ENCODE measurements around the gene UBTF. TPM values are rescaled to one million over a fixed set of nuclear protein-coding genes. Genes with fewer than 3 reads are reported as not detected.

The UBTF gene
- total RNA-seq, 4 donors from 2014 or later: 32.9 to 60.2 (median 41.2) TPM

GRCh38 chr17:44223541-44224071, 4.1 kb upstream of the UBTF start:
- DNase-seq (ENCODE audit: low spot score) (no peak), ATAC-seq (ENCODE audit: low FRiP score) (no peak)
- TF ChIP-seq, protein P1, sequence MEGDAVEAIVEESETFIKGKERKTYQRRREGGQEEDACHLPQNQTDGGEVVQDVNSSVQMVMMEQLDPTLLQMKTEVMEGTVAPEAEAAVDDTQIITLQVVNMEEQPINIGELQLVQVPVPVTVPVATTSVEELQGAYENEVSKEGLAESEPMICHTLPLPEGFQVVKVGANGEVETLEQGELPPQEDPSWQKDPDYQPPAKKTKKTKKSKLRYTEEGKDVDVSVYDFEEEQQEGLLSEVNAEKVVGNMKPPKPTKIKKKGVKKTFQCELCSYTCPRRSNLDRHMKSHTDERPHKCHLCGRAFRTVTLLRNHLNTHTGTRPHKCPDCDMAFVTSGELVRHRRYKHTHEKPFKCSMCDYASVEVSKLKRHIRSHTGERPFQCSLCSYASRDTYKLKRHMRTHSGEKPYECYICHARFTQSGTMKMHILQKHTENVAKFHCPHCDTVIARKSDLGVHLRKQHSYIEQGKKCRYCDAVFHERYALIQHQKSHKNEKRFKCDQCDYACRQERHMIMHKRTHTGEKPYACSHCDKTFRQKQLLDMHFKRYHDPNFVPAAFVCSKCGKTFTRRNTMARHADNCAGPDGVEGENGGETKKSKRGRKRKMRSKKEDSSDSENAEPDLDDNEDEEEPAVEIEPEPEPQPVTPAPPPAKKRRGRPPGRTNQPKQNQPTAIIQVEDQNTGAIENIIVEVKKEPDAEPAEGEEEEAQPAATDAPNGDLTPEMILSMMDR (IDR thresholded peaks at IDR 0.05): no peak

GRCh38 chr17:44222112-44222869, 2.8 kb upstream of the UBTF start:
- DNase-seq (ENCODE audit: low spot score) (no peak), ATAC-seq (ENCODE audit: low FRiP score) (peak; percentile 26)
- TF ChIP-seq, protein P1 (IDR thresholded peaks at IDR 0.05): no peak

- TF ChIP-seq, protein P1 (IDR thresholded peaks at IDR 0.05): no peak
- ATAC-seq (ENCODE audit: low FRiP score): no peak
- DNase-seq (ENCODE audit: low spot score): no peak
Measured at GRCh38 chr17:44221862-44222111, 2.3 kb upstream of the UBTF start.

GRCh38 chr17:44221084-44221861, 1.8 kb upstream of the UBTF start:
- TF ChIP-seq, protein P1 (IDR thresholded peaks at IDR 0.05): no peak
- DNase-seq (ENCODE audit: low spot score) (no peak), ATAC-seq (ENCODE audit: low FRiP score) (no peak)

DNA sequence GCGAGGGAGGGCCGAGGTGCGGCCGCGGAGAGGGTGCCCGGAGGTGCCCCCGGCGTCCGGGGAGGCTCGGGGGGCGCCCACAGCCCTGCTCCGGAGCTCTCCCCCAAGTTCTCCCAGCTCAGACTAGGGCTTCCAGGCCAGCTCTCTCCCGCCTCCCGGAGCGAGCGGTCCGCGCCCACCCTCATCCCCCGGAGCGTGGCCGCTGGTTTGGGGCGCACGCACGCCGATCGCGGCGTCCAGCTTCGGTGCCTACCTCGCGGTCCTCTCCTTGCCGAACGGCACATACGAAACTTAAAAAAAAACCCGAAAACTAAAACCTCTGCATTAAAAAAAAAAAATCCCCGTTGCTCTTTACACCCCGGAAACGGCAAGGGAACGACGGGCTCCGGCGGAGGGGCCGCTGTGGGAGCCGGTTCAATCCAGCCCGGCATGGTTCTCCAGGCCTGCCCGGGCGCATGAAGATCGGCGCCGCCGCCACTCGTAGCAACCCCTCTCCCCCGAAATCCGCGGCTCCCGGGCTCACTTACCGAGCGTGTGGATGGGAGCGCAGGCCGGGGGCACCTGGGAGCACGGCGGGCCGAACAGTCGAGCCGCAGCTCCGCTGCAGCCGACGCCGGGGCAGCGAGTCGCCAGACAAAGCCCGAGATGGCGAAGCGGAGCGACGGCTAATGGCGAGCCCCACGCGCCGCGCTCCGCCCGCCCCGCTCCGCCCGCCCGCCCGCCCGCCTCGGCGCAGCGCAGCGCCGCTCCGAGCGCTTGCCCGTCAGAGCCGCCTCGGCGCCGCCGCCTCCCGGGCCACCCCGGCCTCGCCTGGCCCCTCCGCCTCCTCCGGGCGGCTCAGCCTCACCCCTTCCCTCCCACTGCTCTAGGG, 973 bp upstream of the UBTF start:
- ATAC-seq (ENCODE audit: low FRiP score): peak; percentile 9
- DNase-seq (ENCODE audit: low spot score): no peak
- TF ChIP-seq, protein P1 (IDR thresholded peaks at IDR 0.05): no peak

GRCh38 chr17:44219108-44219615, 313 bp downstream of the UBTF start:
- TF ChIP-seq, protein P1 (IDR thresholded peaks at IDR 0.05): peak in 2 of 3 donors; percentile 22 to 32
- DNase-seq (ENCODE audit: low spot score) (no peak), ATAC-seq (ENCODE audit: low FRiP score) (peak; percentile 59)

Measured in omental fat pad (tissue), 4 donors.